Measurements from ENCODE around the gene ARHGAP40. TPM values are rescaled to one million over a fixed set of nuclear protein-coding genes. Genes with fewer than 3 reads are reported as not detected.

Gene ARHGAP40
- total and polyA plus RNA-seq, 2 of the 8 experiments (the other 6 are each of a cell fraction or from before 2014, with no cell fraction given): 0.74 to 1.4 TPM

- TF ChIP-seq HDAC2 (IDR thresholded peaks at IDR 0.05; ENCODE audit: borderline replicate concordance in 1 of 2, low read depth in 2 of 2, low read length in 2 of 2) (no peak), RXRA (IDR thresholded peaks at IDR 0.05; ENCODE audit: insufficient read depth, low read depth, low read length) (no peak), GABPA (IDR thresholded peaks at IDR 0.05; ENCODE audit: borderline replicate concordance, insufficient read depth, low read length) (no peak), POU5F1 (IDR thresholded peaks at IDR 0.05; ENCODE audit: low read depth, low read length) (no peak), SRF (IDR thresholded peaks at IDR 0.05; ENCODE audit: low read depth, low read length) (no peak), CBX8 (IDR thresholded peaks at IDR 0.05; ENCODE audit: borderline replicate concordance, low read depth, low read length) (no peak), EP300 (IDR thresholded peaks at IDR 0.05; ENCODE audit: borderline replicate concordance in 1 of 2, low read depth in 2 of 2, low read length in 2 of 2) (no peak), NANOG (IDR thresholded peaks at IDR 0.05; ENCODE audit: insufficient read depth, low read depth, low read length, poor library complexity, severe bottlenecking) (no peak), POLR2A (IDR thresholded peaks at IDR 0.05; ENCODE audit: control extremely low read depth in 1 of 2, low read depth in 2 of 2, low read length in 2 of 2) (no peak)
Measured at GRCh38 chr20:38555395-38555794, 46.2 kb upstream of the ARHGAP40 start (continued).

Measured in H1 (cell line).